Activated CD4-positive, alpha-beta T cell treated with anti-CD3 and anti-CD28 coated beads, Interleukin-2, amount 50 U/mL, for 16 hours (primary cell): ENCODE results near the gene GRIK3.

ENCODE experiments used
- DNase-seq: peaks from one replicate; pipeline ENCODE4 v3.0.0-alpha.2; 2020

The GRIK3 gene

GRCh38 chr1:37010011-37010410 is 24.3 kb downstream of the GRIK3 start:
- no peak for DNase-seq

GRCh38 chr1:37009521-37009920 is 24.8 kb downstream of the GRIK3 start:
- DNase-seq, result no peak

GRCh38 chr1:37006132-37006868 is 28.0 kb downstream of the GRIK3 start:
- DNase-seq, result no peak

- DNase-seq, result no peak
Observed at GRCh38 chr1:37002898-37003297, 31.4 kb downstream of the GRIK3 start.

- no peak for DNase-seq
Observed at GRCh38 chr1:37001703-37002102, 32.6 kb downstream of the GRIK3 start.

GRCh38 chr1:36996106-36996505 is 38.2 kb downstream of the GRIK3 start:
- no peak for DNase-seq

GRCh38 chr1:36994868-36995267 is 39.4 kb downstream of the GRIK3 start:
- DNase-seq, result no peak

GRCh38 chr1:36994294-36994693 is 40.0 kb downstream of the GRIK3 start:
- no peak for DNase-seq

- DNase-seq, result no peak
Observed at GRCh38 chr1:36992139-36992943, 42.0 kb downstream of the GRIK3 start.

- DNase-seq, result no peak
Observed at GRCh38 chr1:36991551-36991950, 42.8 kb downstream of the GRIK3 start.

- DNase-seq, result no peak
Observed at GRCh38 chr1:36990928-36991327, 43.4 kb downstream of the GRIK3 start.

- DNase-seq, result no peak
Observed at GRCh38 chr1:36989241-36989640, 45.1 kb downstream of the GRIK3 start.

GRCh38 chr1:36988741-36989193 is 45.5 kb downstream of the GRIK3 start:
- DNase-seq, result no peak

- no peak for DNase-seq
Observed at GRCh38 chr1:36988321-36988720, 46.0 kb downstream of the GRIK3 start.

- no peak for DNase-seq
Observed at GRCh38 chr1:36987276-36987675, 47.0 kb downstream of the GRIK3 start.

GRCh38 chr1:36986241-36986985 is 47.9 kb downstream of the GRIK3 start:
- no peak for DNase-seq

GRCh38 chr1:36984675-36985074 is 49.6 kb downstream of the GRIK3 start:
- no peak for DNase-seq

GRCh38 chr1:36984026-36984425 is 50.3 kb downstream of the GRIK3 start:
- DNase-seq, result no peak

- no peak for DNase-seq
Observed at GRCh38 chr1:36982709-36983108, 51.6 kb downstream of the GRIK3 start.

- no peak for DNase-seq
Observed at GRCh38 chr1:36981771-36982622, 52.3 kb downstream of the GRIK3 start.

GRCh38 chr1:36981126-36981525 is 53.2 kb downstream of the GRIK3 start:
- no peak for DNase-seq

GRCh38 chr1:36977731-36978406 is 56.4 kb downstream of the GRIK3 start:
- no peak for DNase-seq
